Panc1 (cell line): ENCODE results near the gene TANK. TPM values are rescaled to one million over a fixed set of nuclear protein-coding genes. Genes with fewer than 3 reads are reported as not detected.

Experiments
- ATAC-seq: fragments of 200-7000 bp; cut with Tn5 transposase; 2 replicates; pipeline ENCODE4 v1.9.1; 2020; ENCODE audit warnings: mild to moderate bottlenecking, moderate library complexity
- BruUV-seq: library from RNA; stranded (reverse); fragments of 400-500 nt; replicated peaks from 2 replicates; lab custom pipeline; 2021; lab: Mats Ljungman, UMichigan
- CTCF ChIA-PET: fragments of 300-600 bp; sonication (Branson Sonifier 250); formaldehyde crosslinking; loops from one replicate; lab custom pipeline; 2022; ENCODE audit warnings: antibody characterized with exemption; lab: Charles Lee
- POLR2A ChIA-PET: fragments of 300-600 bp; sonication (Branson Sonifier 250); formaldehyde crosslinking; loops from one replicate; lab custom pipeline; 2022; ENCODE audit warnings: antibody characterized with exemption; lab: Charles Lee
- DNase-seq: peaks from one replicate; pipeline ENCODE4 v3.0.0-alpha.2; 2010; ENCODE audit warnings: low read depth, low spot score
- H3K27ac ChIP-seq: 2 replicates; pipeline ENCODE4 v1.5.1; 2011; ENCODE audit warnings: mild to moderate bottlenecking, low read length, inconsistent platforms
- H3K27me3 ChIP-seq: fragments of 200-500 bp; sonication (Bioruptor generic); 2 replicates; pipeline ENCODE4 v1.6.0; 2014; ENCODE audit warnings: low read length, inconsistent platforms; ENCODE audit not compliant: control insufficient read depth, insufficient read depth
- H3K36me3 ChIP-seq: fragments of 200-500 bp; sonication (Bioruptor generic); 2 replicates; pipeline ENCODE4 v1.5.1; 2014; ENCODE audit warnings: inconsistent platforms, mild to moderate bottlenecking, low read length, moderate library complexity; ENCODE audit not compliant: control insufficient read depth, insufficient read depth
- H3K4me1 ChIP-seq: 2 replicates; pipeline ENCODE4 v1.5.1; 2011; ENCODE audit warnings: inconsistent platforms, mild to moderate bottlenecking, low read length, moderate library complexity; ENCODE audit not compliant: control insufficient read depth, insufficient read depth
- H3K4me3 ChIP-seq, 2 experiments: 2 replicates each; pipeline ENCODE4 v1.5.1; 2011 to 2012; ENCODE audit warnings: low read depth in 2 of 2, low read length in 2 of 2, mild to moderate bottlenecking in 2 of 2, inconsistent platforms in 1 of 2, moderate library complexity in 1 of 2
- H3K9me3 ChIP-seq: fragments of 200-500 bp; sonication (Bioruptor generic); 2 replicates; pipeline ENCODE4 v1.5.1; 2014; ENCODE audit warnings: low read depth, mild to moderate bottlenecking, inconsistent platforms, low read length, moderate library complexity; ENCODE audit not compliant: control insufficient read depth, insufficient read depth
- CTCF ChIP-seq: fragments of 450-650 bp; IDR thresholded peaks from 2 replicates; pipeline ENCODE4 v1.5.1; 2017; ENCODE audit warnings: mild to moderate bottlenecking
- POLR2AphosphoS5 ChIP-seq: IDR thresholded peaks from 2 replicates; pipeline ENCODE4 v1.6.1; 2012; ENCODE audit warnings: mild to moderate bottlenecking, low read depth, low read length, moderate library complexity
- REST ChIP-seq, 2 experiments: IDR thresholded peaks; 2 replicates each; pipeline ENCODE4 v1.6.1; 2011 to 2012; ENCODE audit warnings: low read depth in 2 of 2, control low read depth in 1 of 2, low read length in 1 of 2, mild to moderate bottlenecking in 1 of 2, moderate library complexity in 1 of 2; ENCODE audit not compliant: insufficient read depth in 1 of 2
- SIN3A ChIP-seq: IDR thresholded peaks from 2 replicates; pipeline ENCODE4 v1.6.1; 2012; ENCODE audit warnings: low read depth, mild to moderate bottlenecking, low read length, moderate library complexity, borderline replicate concordance; ENCODE audit not compliant: insufficient read depth
- TCF7L2 ChIP-seq: IDR thresholded peaks from 2 replicates; pipeline ENCODE4 v1.6.1; 2011; ENCODE audit warnings: mild to moderate bottlenecking, low read depth, low read length, inconsistent platforms
- in situ Hi-C: cut with HindIII; loops from 2 replicates; pipeline ENCODE4 v1.10.0; 2016; ENCODE audit warnings: low sequenced_read_pairs, low pct_unique_long_range_greater_than_20kb
- intact Hi-C: fragments of 100-400 bp; cut with micrococcal nuclease; formaldehyde crosslinking; loops from one replicate; pipeline ENCODE4 v1.10.0; 2022; ENCODE audit not compliant: unreplicated experiment
- total RNA-seq: library from RNA; stranded (reverse); gene quantifications from one replicate; pipeline ENCODE4 v1.2.1, GENCODE V29; 2021; ENCODE audit not compliant: unreplicated experiment

Gene TANK
- total RNA-seq, 1 experiment from 2014 or later: 36.0 TPM

DNA sequence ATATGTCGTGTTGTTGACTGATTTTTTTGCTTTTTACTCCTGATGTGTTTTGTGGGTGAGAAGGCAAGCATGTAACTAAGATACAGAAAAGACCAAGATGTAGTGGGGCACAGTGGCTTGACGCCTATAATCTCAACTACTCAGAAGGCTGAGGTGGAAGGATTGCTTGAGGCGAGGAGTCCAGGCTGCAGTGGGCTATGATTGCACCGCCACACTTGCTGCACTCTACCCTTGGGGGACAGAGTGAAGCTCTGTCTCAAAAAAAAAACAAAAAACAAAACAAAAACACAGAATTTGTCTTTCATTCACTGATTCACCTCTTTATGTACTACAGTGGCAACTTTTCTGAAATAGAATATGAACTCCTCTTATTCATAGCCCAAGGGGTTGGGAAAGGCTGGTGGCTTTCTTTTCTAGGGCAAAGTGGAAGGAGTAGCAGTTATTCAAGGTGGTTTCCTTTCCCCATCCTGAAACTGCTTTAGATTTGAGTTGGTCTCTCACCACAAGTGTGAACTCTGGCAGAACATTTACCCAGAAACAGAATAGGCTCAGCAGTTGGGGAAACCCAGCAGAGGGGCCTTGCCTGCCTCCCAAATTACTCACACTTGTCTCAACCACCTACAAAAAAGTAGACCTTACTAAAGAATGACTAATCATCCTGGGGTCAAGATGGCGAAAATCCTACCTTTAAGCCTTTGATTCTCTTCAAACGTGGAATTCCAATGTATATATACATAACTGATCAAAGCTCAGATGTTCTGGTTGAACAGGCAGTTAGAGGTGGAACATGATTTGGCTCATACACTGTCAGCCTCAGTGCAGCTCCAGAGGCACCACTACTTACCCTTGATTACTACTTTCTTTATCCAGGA lies 6.5 kb downstream of the TANK start:
- TF ChIP-seq POLR2AphosphoS5: no peak
- no peak for TF ChIP-seq REST (IDR thresholded peaks at IDR 0.05; ENCODE audit: insufficient read depth in 1 of 2, low read depth in 2 of 2, low read length in 1 of 2)
- TF ChIP-seq CTCF: no peak
- TF ChIP-seq TCF7L2: no peak
- no peak for TF ChIP-seq SIN3A
- Histone ChIP-seq H3K4me1 (peaks cover 20% of the 10 kb centered on the region; the same call in 1 of the 2 replicates), H3K27me3 (no peaks in the 10 kb centered on the region), H3K36me3 (peaks cover 17% of the 10 kb centered on the region), H3K9me3 (no peaks in the 10 kb centered on the region), H3K27ac (peak overlapping the region; percentile 34; the same call in 1 of the 2 replicates), H3K4me3 (no peak overlapping the region)
- no peak; the same call in 1 of the 2 replicates for ATAC-seq
- no peak for DNase-seq
- POLR2A ChIA-PET: interaction anchor here (0.7 kb wide), 1 partner anchor 11 kb away, joined by 3 read pairs; no protein-coding TSS in a partner anchor
- BruUV-seq: no TSS peak
- CTCF ChIA-PET: no interaction called here
- in situ Hi-C loops (no loop called here), intact Hi-C loops (no loop called here)

- Histone ChIP-seq H3K9me3 (no peaks in the 10 kb centered on the region), H3K27me3 (no peaks in the 10 kb centered on the region), H3K27ac (no peak overlapping the region), H3K4me1 (peaks cover 9% of the 10 kb centered on the region; the same call in 1 of the 2 replicates), H3K4me3 (no peak overlapping the region), H3K36me3 (no peaks in the 10 kb centered on the region; the same call in 1 of the 2 replicates)
- POLR2A ChIA-PET: interaction anchor here (0.7 kb wide), 1 partner anchor 33 kb away, joined by 3 read pairs; no protein-coding TSS in a partner anchor
- intact Hi-C loops (no loop called here), in situ Hi-C loops (no loop called here)
- no peak for DNase-seq
- BruUV-seq: no TSS peak
- TF ChIP-seq POLR2AphosphoS5 (no peak), TCF7L2 (no peak), SIN3A (no peak), REST (IDR thresholded peaks at IDR 0.05; ENCODE audit: insufficient read depth in 1 of 2, low read depth in 2 of 2, low read length in 1 of 2) (no peak), CTCF (no peak)
- CTCF ChIA-PET: no interaction called here
- no peak for ATAC-seq
Measured at GRCh38 chr2:161169335-161169734, 9.1 kb downstream of the TANK start.
